GM12875 (cell line): Measurements from ENCODE around the gene TNFRSF9.
A peak's percentile ranks its signal among the peaks of the same experiment; 100 is the strongest.

Experiments
- H3K4me3 ChIP-seq: one replicate; pipeline ENCODE4 v1.5.1; 2011; ENCODE audit warnings: low read depth, low read length, control low read depth
- CTCF ChIP-seq: IDR thresholded peaks from 2 replicates; pipeline ENCODE4 v1.5.1; 2011; ENCODE audit warnings: low read depth, mild to moderate bottlenecking, control low read depth, inconsistent platforms, low read length, moderate library complexity, borderline replicate concordance; ENCODE audit not compliant: insufficient read depth

The TNFRSF9 gene

GRCh38 chr1:7983086-7983778 is 42.6 kb upstream of the TNFRSF9 start:
- no peak for TF ChIP-seq CTCF
- H3K4me3 ChIP-seq = no peak overlapping the region

- H3K4me3 ChIP-seq = no peak overlapping the region
Observed at GRCh38 chr1:7980984-7981383, 40.3 kb upstream of the TNFRSF9 start.

GRCh38 chr1:7975212-7975865 is 34.7 kb upstream of the TNFRSF9 start:
- TF ChIP-seq CTCF = peak; percentile 86
- H3K4me3 ChIP-seq = no peak overlapping the region

More at GRCh38 chr1:7980984-7981383, 40.3 kb upstream of the TNFRSF9 start:
- TF ChIP-seq CTCF = no peak

GRCh38 chr1:7973086-7973485 is 32.4 kb upstream of the TNFRSF9 start:
- no peak overlapping the region for H3K4me3 ChIP-seq
- TF ChIP-seq CTCF = no peak

- no peak overlapping the region for H3K4me3 ChIP-seq
- no peak for TF ChIP-seq CTCF
Observed at GRCh38 chr1:7972285-7972684, 31.6 kb upstream of the TNFRSF9 start.

- no peak for TF ChIP-seq CTCF
- no peak overlapping the region for H3K4me3 ChIP-seq
Observed at GRCh38 chr1:7971024-7971423, 30.4 kb upstream of the TNFRSF9 start.

- TF ChIP-seq CTCF = no peak
- H3K4me3 ChIP-seq = no peak overlapping the region
Observed at GRCh38 chr1:7970246-7970645, 29.6 kb upstream of the TNFRSF9 start.
